Left lung (tissue), 10 donors: ENCODE results near the gene STK33. TPM values are rescaled to one million over a fixed set of nuclear protein-coding genes. Genes with fewer than 3 reads are reported as not detected.

ENCODE experiments used
- ATAC-seq: fragments of 200-7000 bp; cut with Tn5 transposase; one replicate; pipeline ENCODE4 v1.9.1; 2020; ENCODE audit warnings: moderate library complexity
- DNase-seq, 4 donors: peaks; one replicate each; pipeline ENCODE4 v3.0.0-alpha.2; 2013 to 2020
- H3K27ac ChIP-seq, 2 donors: fragments of 200-600 bp; sonication (generic) in 1 of 2; one replicate each; pipeline versions ENCODE4 v1.5.0 to v1.8.0; 2020 to 2021
- H3K27me3 ChIP-seq, 2 donors: fragments of 200-600 bp; sonication (generic) in 1 of 2; one replicate each; pipeline versions ENCODE4 v1.5.0 to v1.8.0; 2020 to 2021
- H3K36me3 ChIP-seq, 2 donors: fragments of 200-600 bp; sonication (generic) in 1 of 2; one replicate each; pipeline versions ENCODE4 v1.5.0 to v1.8.0; 2020 to 2021
- H3K4me1 ChIP-seq, 2 donors: fragments of 200-600 bp; one replicate each; pipeline ENCODE4 v1.8.0; 2021
- H3K4me3 ChIP-seq, 2 donors: fragments of 200-600 bp; sonication (generic) in 1 of 2; one replicate each; pipeline versions ENCODE4 v1.5.0 to v1.8.0; 2020 to 2021; ENCODE audit warnings: mild to moderate bottlenecking in 1 of 2
- H3K9me3 ChIP-seq, 2 donors: fragments of 200-600 bp; sonication (generic) in 1 of 2; one replicate each; pipeline versions ENCODE4 v1.5.0 to v1.8.0; 2020 to 2021
- CTCF ChIP-seq, 2 donors: fragments of 200-600 bp; sonication (generic) in 1 of 2; IDR thresholded peaks; one replicate each; pipeline versions ENCODE4 v1.5.0 to v1.8.0; 2021; ENCODE audit warnings: antibody characterized with exemption in 2 of 2
- intact Hi-C, 2 donors: fragments of 100-400 bp; cut with DNase I; formaldehyde crosslinking; loops; one replicate each; pipeline versions ENCODE4 v1.11.2 to v1.14.2; 2022
- polyA plus RNA-seq, 6 donors: library from polyadenylated mRNA; unstranded; fragments of 120-200 nt; gene quantifications; one replicate each; pipeline ENCODE4 v1.2.1, GENCODE V29; 2013; ENCODE audit not compliant: insufficient read length in 6 of 6
- total RNA-seq, 2 donors: library from RNA; stranded (reverse); fragmentation: NEBNext Ultra II Directional; extraction: Animal tissue kit (Norgen Biotek cat#: 25700); gene quantifications; one replicate each; pipeline ENCODE4 v1.2.1, GENCODE V29; 2021
- donor health status: DM: no; HTN: yes; CAD: no.
- donor health status: DM: no; HTN: no; CAD: no.

Gene STK33
- total and polyA plus RNA-seq, 8 donors = 16.6 to 31.0 (median 24.0) TPM

GRCh38 chr11:8533332-8533731 is 60.7 kb downstream of the STK33 start:
- no peaks in the 10 kb centered on the region for H3K36me3 ChIP-seq
- DNase-seq (no peak), ATAC-seq (no peak)
- no peak overlapping the region for H3K4me3 ChIP-seq
- H3K4me1 ChIP-seq = no peaks in the 10 kb centered on the region
- no peak for TF ChIP-seq CTCF (IDR thresholded peaks at IDR 0.05)
- no peaks in the 10 kb centered on the region for H3K27me3 ChIP-seq
- H3K27ac ChIP-seq = no peak overlapping the region
- intact Hi-C loops = no loop called here
- no peaks in the 10 kb centered on the region for H3K9me3 ChIP-seq

GRCh38 chr11:8532475-8532874 is 61.6 kb downstream of the STK33 start:
- TF ChIP-seq CTCF (IDR thresholded peaks at IDR 0.05) = no peak
- H3K4me3 ChIP-seq = no peak overlapping the region
- no peak for ATAC-seq
- H3K27ac ChIP-seq = no peak overlapping the region
- H3K27me3 ChIP-seq = no peaks in the 10 kb centered on the region
- H3K36me3 ChIP-seq = no peaks in the 10 kb centered on the region
- intact Hi-C loops = no loop called here
- no peaks in the 10 kb centered on the region for H3K9me3 ChIP-seq
- no peaks in the 10 kb centered on the region for H3K4me1 ChIP-seq
- DNase-seq = no peak

- ATAC-seq (no peak), DNase-seq (no peak)
- no peak overlapping the region for H3K27ac ChIP-seq
- no peaks in the 10 kb centered on the region for H3K4me1 ChIP-seq
- H3K4me3 ChIP-seq = no peak overlapping the region
- intact Hi-C loops = no loop called here
- no peak for TF ChIP-seq CTCF (IDR thresholded peaks at IDR 0.05)
- no peaks in the 10 kb centered on the region for H3K27me3 ChIP-seq
- no peaks in the 10 kb centered on the region for H3K9me3 ChIP-seq
- no peaks in the 10 kb centered on the region for H3K36me3 ChIP-seq
Observed at GRCh38 chr11:8531982-8532381, 62.0 kb downstream of the STK33 start.

GRCh38 chr11:8531312-8531711 is 62.7 kb downstream of the STK33 start:
- no peaks in the 10 kb centered on the region for H3K36me3 ChIP-seq
- peak in 1 of 4 donors; percentile 7 for DNase-seq
- no peaks in the 10 kb centered on the region for H3K27me3 ChIP-seq
- intact Hi-C loops = no loop called here
- H3K9me3 ChIP-seq = no peaks in the 10 kb centered on the region
- ATAC-seq = no peak
- no peak overlapping the region for H3K27ac ChIP-seq
- no peak overlapping the region for H3K4me3 ChIP-seq
- no peaks in the 10 kb centered on the region for H3K4me1 ChIP-seq
- TF ChIP-seq CTCF (IDR thresholded peaks at IDR 0.05) = no peak

- ATAC-seq = peak; percentile 71
- peaks cover 0 to 4% of the 10 kb centered on the region in 2 donors for H3K9me3 ChIP-seq
- H3K4me3 ChIP-seq = no peak overlapping the region
- no peak overlapping the region for H3K27ac ChIP-seq
- H3K4me1 ChIP-seq = no peaks in the 10 kb centered on the region
- no peaks in the 10 kb centered on the region for H3K27me3 ChIP-seq
- no peak for DNase-seq
- no peak for TF ChIP-seq CTCF (IDR thresholded peaks at IDR 0.05)
- intact Hi-C loops = no loop called here
- no peaks in the 10 kb centered on the region for H3K36me3 ChIP-seq
Observed at GRCh38 chr11:8527939-8528338, 66.1 kb downstream of the STK33 start.
